Diencephalon (tissue), 1 donor: Measurements from ENCODE around the gene IFNGR2. TPM values are rescaled to one million over a fixed set of nuclear protein-coding genes. Genes with fewer than 3 reads are reported as not detected.

ENCODE experiments used
- total RNA-seq: library from RNA; depleted of rRNA; stranded (reverse); fragments of >200 nt; gene quantifications from one replicate; pipeline ENCODE4 v1.2.3, GENCODE V29; 2014

Gene IFNGR2, protein sequence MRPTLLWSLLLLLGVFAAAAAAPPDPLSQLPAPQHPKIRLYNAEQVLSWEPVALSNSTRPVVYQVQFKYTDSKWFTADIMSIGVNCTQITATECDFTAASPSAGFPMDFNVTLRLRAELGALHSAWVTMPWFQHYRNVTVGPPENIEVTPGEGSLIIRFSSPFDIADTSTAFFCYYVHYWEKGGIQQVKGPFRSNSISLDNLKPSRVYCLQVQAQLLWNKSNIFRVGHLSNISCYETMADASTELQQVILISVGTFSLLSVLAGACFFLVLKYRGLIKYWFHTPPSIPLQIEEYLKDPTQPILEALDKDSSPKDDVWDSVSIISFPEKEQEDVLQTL
- 56.3 TPM for total RNA-seq

GRCh38 chr21:33403128-33403785 lies at the start of gene IFNGR2:
Gene IFNGR2, plus strand, starts transcription at chr21:33403413. Its CDS starts 131 bp downstream, at chr21:33403544.

GRCh38 chr21:33479679-33480480 lies 76.7 kb downstream of the IFNGR2 start, which contains the start of gene TMEM50B:
Gene TMEM50B, minus strand, starts transcription at chr21:33479974. Its CDS starts 11,089 bp downstream, at chr21:33468885.

Other genes with a start within 250 kb of the IFNGR2 start
- gene IFNAR2, start 173.5 kb upstream of the IFNGR2 start, total RNA-seq = 14.1 TPM
- 10.6 TPM for gene IL10RB, start 137.0 kb upstream of the IFNGR2 start, total RNA-seq
- gene IFNAR1, start 78.4 kb upstream of the IFNGR2 start, total RNA-seq = 59.3 TPM
- 67.4 TPM for gene TMEM50B, start 76.6 kb downstream of the IFNGR2 start, total RNA-seq
- 8.5 TPM for gene DNAJC28, start 88.3 kb downstream of the IFNGR2 start, total RNA-seq
- gene GART, start 138.7 kb downstream of the IFNGR2 start, total RNA-seq = 72.9 TPM
- gene SON, start 139.6 kb downstream of the IFNGR2 start, total RNA-seq = 135 TPM
- gene DONSON, start 185.3 kb downstream of the IFNGR2 start, total RNA-seq = 33.2 TPM
- gene CRYZL1, start 238.3 kb downstream of the IFNGR2 start, total RNA-seq = 51.9 TPM
- 80.0 TPM for gene ITSN1, start 239.1 kb downstream of the IFNGR2 start, total RNA-seq